ENCODE measurements around the gene ATG9A. TPM values are rescaled to one million over a fixed set of nuclear protein-coding genes. Genes with fewer than 3 reads are reported as not detected.

ATG9A gene
- total RNA-seq, 6 experiments from 2014 or later: 28.3 to 39.6 (median 33.2) TPM

DNA sequence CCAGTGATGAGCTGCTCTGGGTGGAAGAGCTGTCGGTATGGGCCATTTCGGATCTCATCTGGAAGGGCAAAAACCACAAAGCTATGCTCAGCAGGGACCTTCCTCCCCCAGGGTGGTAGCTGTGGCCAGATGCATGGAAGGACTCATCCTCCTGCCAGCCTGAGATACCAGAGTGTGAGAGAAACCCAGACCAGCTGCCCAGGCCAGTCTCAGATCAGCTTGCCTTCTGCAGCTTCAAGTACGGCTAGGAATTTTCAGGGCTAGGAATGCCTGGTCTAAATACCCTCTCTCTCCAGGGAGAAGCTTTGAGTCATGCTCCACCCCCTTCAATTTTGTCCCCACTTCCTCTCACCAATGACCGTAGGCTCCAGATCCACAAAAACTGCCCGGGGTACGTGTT is 22.2 kb upstream of the ATG9A start:
- H3K27ac ChIP-seq: no peak overlapping the region
- no peak overlapping the region for H3K4me3 ChIP-seq
- intact Hi-C loops (cut with DNase I): no loop called here
- no peaks in the 10 kb centered on the region for H3K9me3 ChIP-seq
- no peak for ATAC-seq
- WGBS (ENCODE audit: insufficient coverage, low coverage, low lambda C conversion rate, missing lambda C conversion rate): 42% methylated on average over 4 of the region's 6 CpGs
- H3K4me1 ChIP-seq: peaks cover 2 to 43% (median 24%) of the 10 kb centered on the region in 4 donors
- TF ChIP-seq POLR2A (IDR thresholded peaks at IDR 0.05): no peak
- TF ChIP-seq, protein P1, sequence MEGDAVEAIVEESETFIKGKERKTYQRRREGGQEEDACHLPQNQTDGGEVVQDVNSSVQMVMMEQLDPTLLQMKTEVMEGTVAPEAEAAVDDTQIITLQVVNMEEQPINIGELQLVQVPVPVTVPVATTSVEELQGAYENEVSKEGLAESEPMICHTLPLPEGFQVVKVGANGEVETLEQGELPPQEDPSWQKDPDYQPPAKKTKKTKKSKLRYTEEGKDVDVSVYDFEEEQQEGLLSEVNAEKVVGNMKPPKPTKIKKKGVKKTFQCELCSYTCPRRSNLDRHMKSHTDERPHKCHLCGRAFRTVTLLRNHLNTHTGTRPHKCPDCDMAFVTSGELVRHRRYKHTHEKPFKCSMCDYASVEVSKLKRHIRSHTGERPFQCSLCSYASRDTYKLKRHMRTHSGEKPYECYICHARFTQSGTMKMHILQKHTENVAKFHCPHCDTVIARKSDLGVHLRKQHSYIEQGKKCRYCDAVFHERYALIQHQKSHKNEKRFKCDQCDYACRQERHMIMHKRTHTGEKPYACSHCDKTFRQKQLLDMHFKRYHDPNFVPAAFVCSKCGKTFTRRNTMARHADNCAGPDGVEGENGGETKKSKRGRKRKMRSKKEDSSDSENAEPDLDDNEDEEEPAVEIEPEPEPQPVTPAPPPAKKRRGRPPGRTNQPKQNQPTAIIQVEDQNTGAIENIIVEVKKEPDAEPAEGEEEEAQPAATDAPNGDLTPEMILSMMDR (IDR thresholded peaks at IDR 0.05): no peak
- no peaks in the 10 kb centered on the region for H3K27me3 ChIP-seq
- DNase-seq: no peak
- peaks cover 0 to 5% (median 2%) of the 10 kb centered on the region in 4 donors for H3K36me3 ChIP-seq

DNA sequence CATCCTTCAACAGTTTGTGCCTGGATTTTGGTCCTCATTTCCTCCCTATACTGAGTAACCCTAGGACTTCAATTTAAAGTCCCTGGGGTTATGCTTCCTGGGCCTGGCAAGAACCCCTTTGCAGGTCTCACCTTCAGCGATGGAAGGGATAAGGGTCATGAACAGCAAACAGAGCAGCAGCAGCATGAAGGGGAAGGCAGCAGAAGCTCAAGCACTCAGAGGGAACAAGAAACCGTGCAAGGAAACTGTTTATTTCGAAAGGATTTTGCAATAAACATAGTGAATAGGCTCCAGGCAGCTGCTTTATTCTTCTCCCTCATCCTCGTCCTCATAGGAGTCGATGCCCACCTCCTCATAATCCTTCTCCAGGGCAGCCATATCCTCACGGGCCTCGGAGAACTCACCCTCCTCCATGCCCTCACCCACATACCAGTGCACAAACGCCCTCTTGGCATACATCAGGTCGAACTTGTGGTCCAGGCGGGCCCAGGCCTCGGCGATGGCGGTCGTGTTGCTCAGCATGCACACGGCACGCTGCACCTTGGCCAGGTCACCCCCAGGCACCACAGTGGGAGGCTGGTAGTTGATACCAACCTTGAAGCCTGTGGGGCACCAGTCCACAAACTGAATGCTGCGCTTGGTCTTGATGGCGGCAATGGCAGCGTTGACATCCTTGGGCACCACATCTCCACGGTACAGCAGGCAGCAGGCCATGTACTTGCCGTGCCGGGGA is 20.8 kb upstream of the ATG9A start:
- Histone ChIP-seq H3K36me3 (peaks cover 0 to 5% (median 2%) of the 10 kb centered on the region in 4 donors), H3K9me3 (no peaks in the 10 kb centered on the region), H3K4me3 (peak overlapping the region in 1 of 3 donors; percentile 17), H3K27ac (peak overlapping the region; percentile 76 to 94 (median 85)), H3K27me3 (no peaks in the 10 kb centered on the region), H3K4me1 (peaks cover 2 to 51% (median 30%) of the 10 kb centered on the region in 4 donors)
- no peak for TF ChIP-seq POLR2A (IDR thresholded peaks at IDR 0.05)
- TF ChIP-seq, protein P1 (IDR thresholded peaks at IDR 0.05): no peak
- 63% methylated on average over 15 of the region's 22 CpGs for WGBS (ENCODE audit: insufficient coverage, low coverage, low lambda C conversion rate, missing lambda C conversion rate)
- no peak for DNase-seq
- no peak for ATAC-seq
- intact Hi-C loops (cut with DNase I): no loop called here

DNA sequence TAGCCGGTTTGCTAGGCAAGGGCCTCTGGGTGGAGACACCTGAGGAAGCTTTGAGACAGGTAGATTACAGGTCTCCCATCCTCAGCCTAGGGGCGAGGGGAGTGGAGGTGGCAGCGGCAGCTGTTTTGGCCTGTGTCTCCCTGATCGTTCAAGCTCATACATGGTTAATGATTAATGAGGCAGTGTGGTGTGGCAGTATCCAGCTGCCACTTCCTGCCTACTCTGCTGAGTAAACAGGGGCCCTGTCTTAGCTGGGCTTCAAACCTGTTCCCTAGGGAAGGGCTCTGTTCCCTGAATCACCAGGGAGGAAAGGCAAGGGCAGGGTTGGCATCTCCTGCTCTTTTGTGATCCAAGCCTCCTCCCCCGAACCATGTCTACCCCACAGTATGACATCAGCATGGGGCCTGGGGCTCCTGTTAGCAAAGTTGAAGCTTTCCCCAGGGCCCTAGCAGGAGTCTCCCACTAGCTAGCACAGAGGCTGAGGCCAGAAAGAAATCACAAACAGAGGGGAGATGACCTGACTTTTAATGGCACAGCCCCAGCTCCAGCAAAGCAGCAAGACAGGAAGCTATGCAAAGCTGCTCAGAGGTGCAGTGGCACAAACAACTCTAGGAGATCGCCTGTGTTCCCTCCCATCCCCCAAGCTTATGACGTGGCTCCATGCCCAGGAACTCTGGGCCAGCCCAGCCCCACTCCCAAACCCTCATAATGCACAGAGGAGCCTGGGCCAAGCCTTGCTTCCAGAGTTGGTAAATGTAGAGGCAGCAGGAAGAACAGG is 20.0 kb upstream of the ATG9A start:
- intact Hi-C loops (cut with DNase I): no loop called here

DNA sequence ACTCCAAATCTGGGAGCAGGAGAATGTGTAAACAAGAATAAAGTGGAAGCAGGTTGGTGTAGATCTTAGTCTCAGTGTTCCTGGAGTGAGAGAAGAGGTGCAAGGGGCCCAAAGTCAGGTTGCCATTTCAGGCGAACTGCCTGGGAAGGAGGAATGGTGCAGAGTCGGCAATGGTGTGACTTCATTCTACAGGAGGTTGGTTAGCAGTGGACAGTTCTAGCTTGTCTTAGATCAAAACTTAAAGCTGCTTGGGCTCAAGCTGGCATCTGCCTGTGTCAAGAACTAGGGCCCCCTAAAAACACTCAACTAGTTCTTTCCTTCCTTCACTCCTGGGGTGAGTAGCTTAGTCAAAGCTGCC is 19.4 kb upstream of the ATG9A start:
- H3K4me1 ChIP-seq: peaks cover 2 to 57% (median 30%) of the 10 kb centered on the region in 4 donors
- TF ChIP-seq POLR2A (IDR thresholded peaks at IDR 0.05): no peak
- TF ChIP-seq, protein P1 (IDR thresholded peaks at IDR 0.05): no peak
- WGBS (ENCODE audit: insufficient coverage, low coverage, low lambda C conversion rate, missing lambda C conversion rate): 58% methylated on average over 2 of the region's 2 CpGs
- H3K27me3 ChIP-seq: no peaks in the 10 kb centered on the region
- no peak for ATAC-seq
- peak overlapping the region in 1 of 3 donors; percentile 17 for H3K4me3 ChIP-seq
- H3K27ac ChIP-seq: peak overlapping the region; percentile 76 to 94 (median 85)
- H3K36me3 ChIP-seq: peaks cover 0 to 5% (median 2%) of the 10 kb centered on the region in 4 donors
- no peak for DNase-seq
- intact Hi-C loops (cut with DNase I): no loop called here
- H3K9me3 ChIP-seq: no peaks in the 10 kb centered on the region

More for the DNA sequence above, 20.0 kb upstream of the ATG9A start:
- Histone ChIP-seq H3K27ac (peak overlapping the region; percentile 76 to 94 (median 85)), H3K4me3 (peak overlapping the region in 1 of 3 donors; percentile 17), H3K27me3 (no peaks in the 10 kb centered on the region), H3K36me3 (peaks cover 0 to 5% (median 2%) of the 10 kb centered on the region in 4 donors), H3K9me3 (no peaks in the 10 kb centered on the region), H3K4me1 (peaks cover 2 to 57% (median 30%) of the 10 kb centered on the region in 4 donors)
- TF ChIP-seq, protein P1 (IDR thresholded peaks at IDR 0.05): no peak
- TF ChIP-seq POLR2A (IDR thresholded peaks at IDR 0.05): peak; percentile 76
- peak; percentile 83 to 91 (median 90) for DNase-seq
- ATAC-seq: peak; percentile 67 to 76 (median 73)
- 0% methylated on average over 4 of the region's 7 CpGs for WGBS (ENCODE audit: insufficient coverage, low coverage, low lambda C conversion rate, missing lambda C conversion rate)
